ENCODE data around the gene PRR30.
"Not testable (repeated sequence)": the region's sequence is repeated elsewhere in the genome, so short reads cannot be mapped to it uniquely, and the experiment has no call there.

Gene PRR30

DNA sequence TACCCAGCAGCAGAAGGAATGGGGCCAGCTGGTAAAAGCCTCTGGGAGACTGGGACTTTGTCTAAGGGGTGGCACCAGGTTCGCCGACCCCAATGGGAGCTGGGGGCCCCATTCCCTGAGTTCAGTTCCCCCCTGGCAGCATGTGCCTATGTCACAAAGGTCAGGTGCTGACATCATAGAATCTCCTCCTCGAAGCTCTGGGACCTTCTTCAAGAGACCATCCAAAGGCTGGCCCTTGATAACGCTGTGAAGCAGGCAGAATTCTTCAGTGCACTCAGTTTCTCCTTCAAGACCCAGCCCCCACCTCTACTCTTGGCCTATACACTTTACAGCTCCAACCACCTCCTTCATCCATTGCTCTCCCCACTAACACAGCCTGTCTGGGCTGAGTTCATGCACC is at the start of gene PRR30:
PRR30 (minus strand) TSS at position 101 of the 400 bp plus-strand sequence. CDS start 1,081 bp downstream, outside the sequence.
- FAIRE-seq: no peak

GRCh38 chr2:27186613-27187345 is 47.6 kb upstream of the PRR30 start:
- FAIRE-seq: no peak

DNA sequence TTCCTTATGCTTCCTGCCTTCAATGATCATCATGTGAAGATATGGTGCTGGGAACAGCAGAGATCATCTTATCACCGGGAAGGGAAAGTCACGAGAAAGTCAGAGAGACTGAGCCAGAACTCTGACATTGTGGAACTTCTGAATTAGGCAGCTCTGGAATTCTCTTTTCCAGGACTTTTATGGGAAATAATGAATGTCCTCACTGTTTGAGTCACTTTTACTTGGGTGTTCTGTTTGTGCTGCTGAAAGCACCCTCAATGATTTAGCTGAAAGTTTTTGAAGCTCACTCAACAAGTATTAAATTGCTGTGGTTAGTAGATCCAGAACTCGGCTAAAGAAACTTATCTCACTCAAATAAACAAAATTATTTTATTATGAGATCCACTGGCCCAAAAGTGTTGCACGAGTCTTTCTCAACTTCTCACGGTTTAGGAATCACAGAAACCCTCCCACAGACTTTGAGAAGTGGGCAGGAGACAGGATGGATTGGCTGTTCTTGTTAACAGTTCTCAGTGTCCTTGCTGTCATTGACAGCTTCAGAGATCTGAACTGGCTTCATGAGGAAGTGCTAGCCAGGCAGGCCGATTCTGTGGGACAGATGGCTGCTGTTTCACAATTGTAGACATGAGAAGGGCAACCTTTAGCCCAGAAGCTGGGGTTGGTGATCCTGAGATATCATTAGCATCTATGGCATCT is 46.3 kb upstream of the PRR30 start:
- FAIRE-seq: no peak

GRCh38 chr2:27184115-27184514 is 44.9 kb upstream of the PRR30 start:
- no peak for FAIRE-seq

GRCh38 chr2:27182346-27182745 is 43.1 kb upstream of the PRR30 start:
- FAIRE-seq: no peak

DNA sequence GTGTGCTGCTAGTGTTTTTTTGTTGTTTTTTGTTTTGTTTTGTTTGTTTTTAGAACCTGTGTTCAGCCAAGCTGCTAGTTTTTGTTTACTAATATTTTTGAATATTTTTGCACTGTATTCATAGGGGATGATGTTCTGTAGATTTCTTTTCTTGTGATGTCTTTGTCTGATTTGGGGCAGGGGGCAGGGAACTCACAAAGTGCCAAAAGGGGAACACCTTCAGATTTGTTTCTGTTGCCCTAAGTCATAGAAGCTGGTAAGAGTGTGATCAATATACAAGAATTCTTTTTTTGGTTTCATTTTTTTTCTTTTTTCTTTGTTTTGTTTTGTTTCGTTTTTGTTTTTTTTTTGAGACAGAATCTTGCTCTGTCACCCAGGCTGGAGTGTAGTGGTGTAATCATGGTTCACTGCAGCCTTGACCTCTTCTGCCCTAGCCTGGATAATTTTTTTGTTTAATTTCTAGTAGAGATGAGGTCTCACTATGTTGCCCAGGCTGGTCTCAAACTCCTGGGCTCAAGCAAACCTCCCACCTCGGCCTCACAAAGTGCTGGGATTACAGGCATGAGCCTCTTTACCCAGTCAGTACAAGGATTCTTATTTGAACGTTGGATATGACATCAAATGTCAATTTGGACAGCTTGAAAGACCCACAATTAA is 40.3 kb upstream of the PRR30 start:
- no peak for FAIRE-seq

GRCh38 chr2:27178469-27178868 is 39.3 kb upstream of the PRR30 start:
- no peak for FAIRE-seq

- FAIRE-seq: no peak
Observed at GRCh38 chr2:27177441-27178351, 38.5 kb upstream of the PRR30 start.

- FAIRE-seq: not testable (repeated sequence)
Observed at GRCh38 chr2:27175781-27176180, 36.6 kb upstream of the PRR30 start.

- no peak for FAIRE-seq
Observed at GRCh38 chr2:27175330-27175729, 36.1 kb upstream of the PRR30 start.

DNA sequence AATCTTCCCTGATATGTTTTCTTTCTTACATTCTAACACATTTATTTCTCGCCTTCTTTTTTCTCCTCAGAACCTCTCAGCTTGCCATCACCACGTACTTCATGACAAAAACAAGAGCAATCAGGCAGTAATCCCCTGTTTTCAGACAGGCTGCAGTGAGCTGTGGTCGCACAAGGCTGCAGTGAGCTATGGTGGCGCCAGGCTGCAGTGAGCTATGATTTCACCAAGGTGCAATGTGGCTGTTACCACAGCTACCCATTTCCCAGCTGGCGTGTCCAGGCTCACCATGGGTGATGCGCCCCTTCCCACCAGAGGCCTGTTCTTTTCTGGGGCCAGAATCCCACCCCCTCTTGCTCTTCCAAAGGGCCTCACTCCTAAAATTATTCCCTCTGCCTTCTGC is 35.4 kb upstream of the PRR30 start:
- FAIRE-seq: no peak

GRCh38 chr2:27171351-27171848 is 32.2 kb upstream of the PRR30 start:
- FAIRE-seq: no peak

GRCh38 chr2:27170581-27171337 is 31.5 kb upstream of the PRR30 start:
- FAIRE-seq: no peak

- no peak for FAIRE-seq
Observed at GRCh38 chr2:27164960-27165763, 26.0 kb upstream of the PRR30 start.

- no peak for FAIRE-seq
Observed at GRCh38 chr2:27162151-27163121, 23.2 kb upstream of the PRR30 start.

GRCh38 chr2:27160191-27160590 is 21.0 kb upstream of the PRR30 start:
- FAIRE-seq: no peak

DNA sequence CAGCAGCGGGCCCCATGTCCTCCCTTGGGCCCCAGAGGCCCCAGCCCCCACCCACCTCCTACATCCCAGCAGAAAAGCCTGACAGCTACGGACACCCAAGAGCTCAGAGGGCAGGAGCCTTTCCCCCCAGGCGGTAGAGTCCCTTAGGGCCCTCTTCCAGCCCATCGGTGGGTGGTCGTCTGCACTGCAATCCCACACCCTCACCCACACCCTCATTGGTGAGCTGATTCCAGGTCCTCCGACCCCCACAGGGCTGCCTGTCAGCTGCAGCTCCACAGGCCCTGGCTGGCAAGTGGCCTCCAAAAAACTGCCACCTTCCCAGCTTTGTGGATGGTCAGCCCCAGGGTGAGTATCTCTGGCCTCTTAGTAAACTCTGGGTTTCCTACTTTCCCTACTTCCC is 20.1 kb upstream of the PRR30 start:
- FAIRE-seq: no peak

DNA sequence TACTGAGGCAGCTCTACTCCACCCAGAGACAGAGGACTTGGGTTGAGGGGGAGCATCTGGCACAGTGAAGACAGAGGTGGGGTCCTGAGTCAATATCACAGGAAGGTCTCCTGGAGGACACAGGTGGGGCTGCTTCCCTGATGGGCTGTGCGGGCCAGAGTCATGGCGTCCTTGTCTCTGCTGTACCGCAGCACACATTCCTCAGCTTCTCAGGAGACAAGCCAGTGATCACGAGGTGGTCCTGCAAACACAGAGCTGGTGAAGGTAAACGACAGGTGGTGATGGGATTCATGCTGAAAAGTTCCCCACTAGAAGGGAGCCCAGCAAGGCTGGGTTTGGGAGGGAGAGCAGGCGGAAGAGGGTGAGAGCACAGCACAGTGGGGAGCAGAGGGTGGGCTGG is 19.3 kb upstream of the PRR30 start:
- FAIRE-seq: no peak

GRCh38 chr2:27155069-27155520 is 15.9 kb upstream of the PRR30 start:
- no peak for FAIRE-seq

- FAIRE-seq: no peak
Observed at GRCh38 chr2:27154488-27154887, 15.3 kb upstream of the PRR30 start.

Measured in A204.1 (cell line).